H1 (cell line): ENCODE measurements around the gene LRRC15. TPM values are rescaled to one million over a fixed set of nuclear protein-coding genes. Genes with fewer than 3 reads are reported as not detected.

Source experiments
- CTCF ChIA-PET: fragments of 300-600 bp; sonication (Branson Sonifier 250); formaldehyde crosslinking; loops from one replicate; lab custom pipeline; 2021; ENCODE audit not compliant: partially characterized antibody; lab: Charles Lee
- POLR2A ChIA-PET: fragments of 300-600 bp; sonication (Branson Sonifier 250); formaldehyde crosslinking; loops from one replicate; lab custom pipeline; 2021; ENCODE audit warnings: inconsistent platforms; ENCODE audit not compliant: partially characterized antibody; lab: Charles Lee
- DNase-seq, 2 experiments: peaks; one replicate each; pipeline versions ENCODE4 v3.0.0 to v3.0.0-alpha.2; 2010 to 2022; ENCODE audit warnings: low spot score in 2 of 2, low read depth in 1 of 2, mixed read lengths in 1 of 2
- FAIRE-seq: peaks from 2 replicates; lab custom pipeline; 2011; peaks lifted over from hg19 to GRCh38; lab: Jason Lieb, UNC
- H2AFZ ChIP-seq: 2 replicates; pipeline ENCODE4 v1.8.1; 2012; ENCODE audit warnings: low read length, inconsistent platforms
- H2AK5ac ChIP-seq: 2 replicates; pipeline ENCODE4 v1.6.1; 2013; ENCODE audit warnings: low read depth, low read length
- H2BK120ac ChIP-seq: replicated peaks from 2 replicates; pipeline ENCODE3; 2013; ENCODE audit warnings: low read depth, low read length, inconsistent platforms
- H2BK12ac ChIP-seq: 2 replicates; pipeline ENCODE4 v1.6.1; 2013; ENCODE audit warnings: low read depth, low read length
- H2BK15ac ChIP-seq: 2 replicates; pipeline ENCODE4 v1.6.1; 2013; ENCODE audit warnings: low read length
- H2BK20ac ChIP-seq: 2 replicates; pipeline ENCODE4 v1.6.1; 2013; ENCODE audit warnings: low read length
- H2BK5ac ChIP-seq: 2 replicates; pipeline ENCODE4 v1.6.1; 2013; ENCODE audit warnings: low read depth, low read length
- H3K14ac ChIP-seq: 2 replicates; pipeline ENCODE4 v1.6.1; 2013; ENCODE audit warnings: inconsistent platforms; ENCODE audit not compliant: insufficient read length
- H3K18ac ChIP-seq: 2 replicates; pipeline ENCODE4 v1.6.1; 2013; ENCODE audit warnings: low read length; ENCODE audit errors: extremely low read depth
- H3K23ac ChIP-seq: 2 replicates; pipeline ENCODE4 v1.6.1; 2013; ENCODE audit warnings: inconsistent platforms; ENCODE audit not compliant: insufficient read length
- H3K23me2 ChIP-seq: 2 replicates; pipeline ENCODE4 v1.6.1; 2013; ENCODE audit warnings: low read depth, low read length
- H3K27ac ChIP-seq: 2 replicates; pipeline ENCODE4 v1.6.1; 2011; ENCODE audit warnings: low read depth, low read length, inconsistent platforms
- H3K27me3 ChIP-seq, 4 experiments: replicated peaks in 1 of 4; 1 replicate in 1 of 4; 2 replicates in 3 of 4; pipeline versions ENCODE4 v1.6.1 to v1.8.1; 2011 to 2013; ENCODE audit warnings: low read length in 3 of 4, mild to moderate bottlenecking in 3 of 4, inconsistent platforms in 2 of 4, mixed read lengths in 2 of 4, moderate library complexity in 1 of 4; ENCODE audit not compliant: control insufficient read depth in 3 of 4, insufficient read depth in 3 of 4; ENCODE audit errors: extremely low read depth in 1 of 4
- H3K36me3 ChIP-seq, 4 experiments: 2 replicates each; pipeline versions ENCODE4 v1.6.1 to v1.8.1; 2011 to 2013; ENCODE audit warnings: mild to moderate bottlenecking in 4 of 4, low read length in 3 of 4, moderate library complexity in 2 of 4, control low read depth in 1 of 4, inconsistent platforms in 1 of 4; ENCODE audit not compliant: insufficient read depth in 4 of 4, control insufficient read depth in 2 of 4
- H3K4ac ChIP-seq: replicated peaks from 2 replicates; pipeline ENCODE3; 2013; ENCODE audit warnings: low read length, low read depth, mixed read lengths, inconsistent platforms; ENCODE audit not compliant: insufficient read length
- H3K4me1 ChIP-seq, 4 experiments: replicated peaks in 1 of 4; 1 replicate in 1 of 4; 2 replicates in 3 of 4; pipeline versions ENCODE4 v1.6.1 to v1.8.1; 2011 to 2013; ENCODE audit warnings: low read length in 3 of 4, inconsistent platforms in 2 of 4, mixed read lengths in 1 of 4; ENCODE audit not compliant: insufficient read depth in 4 of 4, control insufficient read depth in 3 of 4
- H3K4me2 ChIP-seq, 2 experiments: 2 replicates each; pipeline versions ENCODE4 v1.6.1 to v1.8.1; 2011 to 2013; ENCODE audit warnings: low read depth in 2 of 2, low read length in 2 of 2, control low read depth in 1 of 2, inconsistent platforms in 1 of 2, mild to moderate bottlenecking in 1 of 2; ENCODE audit not compliant: insufficient read depth in 1 of 2
- H3K4me3 ChIP-seq, 4 experiments: fragments of 200-600, 300-600 bp in 1 of 4; sonication (generic), shearing (Covaris generic), sonication (Bioruptor Twin) in 1 of 4; 2 replicates each; pipeline versions ENCODE4 v1.5.1 to v1.8.1; 2011 to 2016; ENCODE audit warnings: low read length in 4 of 4, low read depth in 3 of 4, control low read depth in 2 of 4, inconsistent platforms in 2 of 4, mild to moderate bottlenecking in 2 of 4, mixed read lengths in 1 of 4, moderate library complexity in 1 of 4; ENCODE audit not compliant: insufficient read depth in 2 of 4; ENCODE audit errors: extremely low read depth in 1 of 4
- H3K56ac ChIP-seq: replicated peaks from 2 replicates; pipeline ENCODE3; 2013; ENCODE audit warnings: low read depth, mild to moderate bottlenecking, mixed read lengths, low read length, inconsistent platforms; ENCODE audit not compliant: insufficient read length
- H3K79me1 ChIP-seq: 2 replicates; pipeline ENCODE4 v1.6.1; 2013; ENCODE audit warnings: low read depth, low read length, control low read depth
- H3K79me2 ChIP-seq, 2 experiments: 2 replicates each; pipeline versions ENCODE4 v1.6.1 to v1.8.1; 2012 to 2013; ENCODE audit warnings: low read length in 2 of 2, mild to moderate bottlenecking in 2 of 2, inconsistent platforms in 1 of 2; ENCODE audit not compliant: insufficient read depth in 2 of 2, control insufficient read depth in 1 of 2
- H3K9ac ChIP-seq, 4 experiments: replicated peaks in 1 of 4; 1 replicate in 1 of 4; 2 replicates in 3 of 4; pipeline versions ENCODE4 v1.6.1 to v1.8.1; 2011 to 2013; ENCODE audit warnings: low read depth in 3 of 4, low read length in 3 of 4, control low read depth in 2 of 4, mild to moderate bottlenecking in 2 of 4, moderate library complexity in 2 of 4, inconsistent platforms in 1 of 4; ENCODE audit errors: extremely low read depth in 1 of 4
- H3K9me3 ChIP-seq, 2 experiments: 2 replicates each; pipeline versions ENCODE4 v1.6.1 to v1.8.1; 2012 to 2013; ENCODE audit warnings: mild to moderate bottlenecking in 2 of 2, moderate library complexity in 2 of 2, control low read depth in 1 of 2, inconsistent platforms in 1 of 2, low read depth in 1 of 2, low read length in 1 of 2, mixed read lengths in 1 of 2; ENCODE audit not compliant: insufficient read depth in 2 of 2
- H4K20me1 ChIP-seq, 2 experiments: replicated peaks in 1 of 2; 2 replicates each; pipeline versions ENCODE3 to v1.8.1; 2011 to 2013; ENCODE audit warnings: inconsistent platforms in 2 of 2, low read length in 2 of 2, mild to moderate bottlenecking in 1 of 2; ENCODE audit not compliant: insufficient read depth in 2 of 2, control insufficient read depth in 1 of 2
- H4K5ac ChIP-seq: 2 replicates; pipeline ENCODE4 v1.6.1; 2013; ENCODE audit warnings: low read length, low read depth, mixed read lengths, inconsistent platforms; ENCODE audit not compliant: insufficient read length
- H4K8ac ChIP-seq: 2 replicates; pipeline ENCODE4 v1.8.0; 2013; ENCODE audit warnings: mild to moderate bottlenecking, moderate library complexity, low read length, inconsistent platforms; ENCODE audit not compliant: insufficient read depth; ENCODE audit errors: extremely low read depth
- H4K91ac ChIP-seq: replicated peaks from 2 replicates; pipeline ENCODE3; 2013; ENCODE audit warnings: low read length, mixed read lengths, inconsistent platforms; ENCODE audit not compliant: insufficient read length
- ATF2 ChIP-seq: IDR thresholded peaks from 2 replicates; pipeline ENCODE4 v1.6.1; 2012; ENCODE audit warnings: low read length, inconsistent platforms
- ATF3 ChIP-seq: IDR thresholded peaks from 2 replicates; pipeline ENCODE4 v1.6.1; 2011; ENCODE audit warnings: low read depth, mild to moderate bottlenecking, low read length; ENCODE audit not compliant: insufficient read depth
- CEBPB ChIP-seq: IDR thresholded peaks from 2 replicates; pipeline ENCODE4 v1.6.1; 2012; ENCODE audit warnings: low read depth, low read length
- EP300 ChIP-seq, 2 experiments: IDR thresholded peaks; 1 replicate in 1 of 2; 2 replicates in 1 of 2; pipeline ENCODE4 v1.6.1; 2011 to 2012; ENCODE audit warnings: low read depth in 2 of 2, low read length in 2 of 2, mild to moderate bottlenecking in 2 of 2, borderline replicate concordance in 1 of 2, inconsistent platforms in 1 of 2, moderate library complexity in 1 of 2
- RAD21 ChIP-seq, 2 experiments: IDR thresholded peaks in 1 of 2; conservative IDR thresholded peaks in 1 of 2; 2 replicates each; pipeline ENCODE4 v1.6.1; 2011; ENCODE audit warnings: low read depth in 2 of 2, low read length in 2 of 2, improper control_type of control experiment in 1 of 2, inconsistent platforms in 1 of 2, mild to moderate bottlenecking in 1 of 2, moderate library complexity in 1 of 2
- RBBP5 ChIP-seq: IDR thresholded peaks from 2 replicates; pipeline ENCODE4 v1.7.1; 2012; ENCODE audit warnings: low read depth, mild to moderate bottlenecking, inconsistent platforms, low read length, moderate library complexity, borderline replicate concordance
- SAP30 ChIP-seq: fragments of 300-600 bp; sonication (generic); IDR thresholded peaks from 2 replicates; pipeline ENCODE4 v1.7.1; 2012; ENCODE audit warnings: low read length, moderate library complexity, mild to moderate bottlenecking, inconsistent platforms; ENCODE audit not compliant: insufficient read depth, insufficient replicate concordance
- SP1 ChIP-seq: IDR thresholded peaks from 2 replicates; pipeline ENCODE4 v1.6.1; 2011; ENCODE audit warnings: low read depth, low read length
- TAF7 ChIP-seq: optimal IDR thresholded peaks from 2 replicates; pipeline ENCODE3; 2011; ENCODE audit warnings: low read depth, mild to moderate bottlenecking, inconsistent platforms, low read length, moderate library complexity, borderline replicate concordance
- TCF12 ChIP-seq: IDR thresholded peaks from 2 replicates; pipeline ENCODE4 v1.6.1; 2011; ENCODE audit warnings: low read depth, mild to moderate bottlenecking, low read length
- TEAD4 ChIP-seq: IDR thresholded peaks from 2 replicates; pipeline ENCODE4 v1.6.1; 2012; ENCODE audit warnings: low read depth, low read length, inconsistent platforms, mixed read lengths
- WGBS, 2 experiments: shearing (Covaris generic) in 1 of 2; methylation state at CpG; one replicate each; pipeline versions ENCODE4 v1.1.6 to v1.1.7; 2013 to 2015; ENCODE audit warnings: low lambda C conversion rate in 2 of 2, mixed read lengths in 2 of 2, inconsistent platforms in 1 of 2, low coverage in 1 of 2, missing lambda C conversion rate in 1 of 2; ENCODE audit not compliant: insufficient replicate concordance in 2 of 2, insufficient coverage in 1 of 2, insufficient read length in 1 of 2; ENCODE audit errors: extremely low coverage in 1 of 2, missing lambda C conversion rate in 1 of 2; 5-methylcytosine and 5-hydroxymethylcytosine counted together
- polyA plus RNA-seq, 7 experiments: library from polyadenylated mRNA; depleted of rRNA in 3 of 7; stranded (reverse) in 5 of 7; unstranded in 2 of 7; fragments of >200 nt in 5 of 7; fragments of 200-250 nt in 2 of 7; gene quantifications; 1 replicate in 5 of 7; 2 replicates in 1 of 7; 4 replicates in 1 of 7; pipeline versions ENCODE4 v1.2.1 to v1.2.3, GENCODE V29; 2011 to 2013; ENCODE audit warnings: missing spikeins in 2 of 7, mixed read lengths in 2 of 7
- total RNA-seq: library from RNA; stranded (reverse); fragmentation: NEBNext Ultra II Directional; extraction: Animal tissue kit (Norgen Biotek cat#: 25700); gene quantifications from 2 replicates; pipeline ENCODE4 v1.2.1, GENCODE V29; 2021

LRRC15 gene
- total and polyA plus RNA-seq, 2 of the 8 experiments (the other 6 are each of a cell fraction or from before 2014, with no cell fraction given): 0.15 to 0.37 TPM

- Histone ChIP-seq H3K4me3 (no peak overlapping the region), H3K4me1 (peaks cover 6 to 23% (median 13%) of the 10 kb centered on the region in 4 experiments), H3K23ac (no peak overlapping the region), H3K4me2 (no peak overlapping the region), H2BK20ac (no peak overlapping the region), H2AFZ (no peak overlapping the region), H2AK5ac (no peak overlapping the region), H2BK15ac (no peak overlapping the region), H3K27ac (no peak overlapping the region), H3K56ac (no peak overlapping the region), H3K36me3 (no peaks in the 10 kb centered on the region), H3K18ac (no peak overlapping the region), H3K14ac (no peak overlapping the region), H2BK5ac (no peak overlapping the region), H4K5ac (no peak overlapping the region), H3K9ac (no peak overlapping the region), H3K79me2 (no peaks in the 10 kb centered on the region), H3K79me1 (no peaks in the 10 kb centered on the region), H4K91ac (no peak overlapping the region), H3K27me3 (peaks cover 0 to 27% (median 12%) of the 10 kb centered on the region in 4 experiments; a peak in 5 of 7 replicates), H3K9me3 (peaks cover 25 to 27% of the 10 kb centered on the region in 2 experiments), H2BK12ac (no peak overlapping the region), H4K20me1 (no peaks in the 10 kb centered on the region), H4K8ac (no peak overlapping the region), H3K23me2 (peaks cover 3% of the 10 kb centered on the region; the same call in 1 of the 2 replicates), H3K4ac (no peak overlapping the region), H2BK120ac (no peak overlapping the region)
- ChIA-PET POLR2A (interaction anchor here (1.2 kb wide), 1 partner anchor 123 kb away, joined by 3 read pairs; no protein-coding TSS in a partner anchor), CTCF (interaction anchor here (0.6 to 6.2 kb wide), 20 partner anchors 10 to 1504 kb away, joined by 3 to 79 read pairs (median 4); no protein-coding TSS in a partner anchor)
- 81% methylated on average over 6 of the region's 6 CpGs; no CpG with 5 or more reads in 1 of the 2 experiments for WGBS, 2 experiments
- no peak for DNase-seq
- no peak for FAIRE-seq
- no peak for TF ChIP-seq CEBPB
- no peak for TF ChIP-seq RBBP5
- no peak for TF ChIP-seq TEAD4
- no peak for TF ChIP-seq RAD21 (IDR thresholded peaks at IDR 0.05 in 1 of 2, conservative IDR thresholded peaks at IDR 0.05 in 1 of 2; ENCODE audit: low read depth in 2 of 2, low read length in 2 of 2)
- TF ChIP-seq EP300 (IDR thresholded peaks at IDR 0.05; ENCODE audit: borderline replicate concordance in 1 of 2, low read depth in 2 of 2, low read length in 2 of 2): no peak
- no peak for TF ChIP-seq ATF3
- no peak for TF ChIP-seq TAF7
- no peak for TF ChIP-seq TCF12
- no peak for TF ChIP-seq ATF2
- no peak for TF ChIP-seq SAP30
- no peak for TF ChIP-seq SP1
Measured at GRCh38 chr3:194316918-194317317, 52.6 kb downstream of the LRRC15 start.
